Testis (tissue), 3 donors: ENCODE measurements around the gene TFAP2A. TPM values are rescaled to one million over a fixed set of nuclear protein-coding genes. Genes with fewer than 3 reads are reported as not detected.

Source experiments
- DNase-seq: peaks from one replicate; pipeline ENCODE4 v3.0.0-alpha.2; 2019
- H3K27ac ChIP-seq, 2 donors: fragments of 200-600 bp; sonication (generic); one replicate each; pipeline ENCODE4 v1.5.1; 2019
- H3K27me3 ChIP-seq: fragments of 200-600 bp; sonication (generic); one replicate; pipeline ENCODE4 v1.5.1; 2019
- H3K36me3 ChIP-seq: fragments of 200-600 bp; sonication (generic); one replicate; pipeline ENCODE4 v1.5.1; 2017; ENCODE audit warnings: low read depth; ENCODE audit errors: missing control alignments
- H3K4me1 ChIP-seq: fragments of 200-600 bp; sonication (generic); one replicate; pipeline ENCODE4 v1.5.1; 2019
- H3K4me3 ChIP-seq, 2 donors: fragments of 200-600 bp; sonication (generic); one replicate each; pipeline ENCODE4 v1.5.1; 2017 to 2019
- H3K9me3 ChIP-seq: fragments of 200-600 bp; sonication (generic); one replicate; pipeline ENCODE4 v1.5.1; 2017
- POLR2A ChIP-seq: fragments of 450-650 bp; IDR thresholded peaks from one replicate; pipeline ENCODE4 v1.6.1; 2017; ENCODE audit warnings: antibody characterized with exemption, mild to moderate bottlenecking, moderate library complexity
- WGBS, 2 donors: methylation state at CpG; one replicate each; pipeline ENCODE4 v1.1.5; 2018; 5-methylcytosine and 5-hydroxymethylcytosine counted together
- intact Hi-C: fragments of 100-400 bp; cut with DNase I; formaldehyde crosslinking; loops from one replicate; pipeline ENCODE4 v1.15.1; 2023; ENCODE audit warnings: low total_unique reads
- polyA plus RNA-seq: library from polyadenylated mRNA; stranded (reverse); fragments of 350-450 nt; fragmentation: Illumina TruSeq; extraction: RNeasy Lipid Tissue Mini Kit (QIAGEN cat#74804); gene quantifications from one replicate; pipeline ENCODE4 v1.2.3, GENCODE V29; 2014; ENCODE audit warnings: low read depth, low replicate concordance; ENCODE audit not compliant: insufficient read depth
- total RNA-seq, 2 donors: library from RNA; depleted of rRNA; stranded (reverse); fragments of >200 nt; gene quantifications; one replicate each; pipeline ENCODE4 v1.2.3, GENCODE V29; 2016
- TF ChIP-seq, protein P1 (sequence below), 3 experiments: fragments of 450-650 bp in 2 of 3; fragments of 200-600 bp in 1 of 3; sonication (generic) in 1 of 3; IDR thresholded peaks; one replicate each; pipeline ENCODE4 v1.5.1; 2016 to 2019; ENCODE audit warnings: antibody characterized with exemption in 3 of 3, mild to moderate bottlenecking in 2 of 3, moderate library complexity in 1 of 3

The TFAP2A gene
- total and polyA plus RNA-seq, 3 donors from 2014 or later = 2.7 to 4.8 (median 3.3) TPM

DNA sequence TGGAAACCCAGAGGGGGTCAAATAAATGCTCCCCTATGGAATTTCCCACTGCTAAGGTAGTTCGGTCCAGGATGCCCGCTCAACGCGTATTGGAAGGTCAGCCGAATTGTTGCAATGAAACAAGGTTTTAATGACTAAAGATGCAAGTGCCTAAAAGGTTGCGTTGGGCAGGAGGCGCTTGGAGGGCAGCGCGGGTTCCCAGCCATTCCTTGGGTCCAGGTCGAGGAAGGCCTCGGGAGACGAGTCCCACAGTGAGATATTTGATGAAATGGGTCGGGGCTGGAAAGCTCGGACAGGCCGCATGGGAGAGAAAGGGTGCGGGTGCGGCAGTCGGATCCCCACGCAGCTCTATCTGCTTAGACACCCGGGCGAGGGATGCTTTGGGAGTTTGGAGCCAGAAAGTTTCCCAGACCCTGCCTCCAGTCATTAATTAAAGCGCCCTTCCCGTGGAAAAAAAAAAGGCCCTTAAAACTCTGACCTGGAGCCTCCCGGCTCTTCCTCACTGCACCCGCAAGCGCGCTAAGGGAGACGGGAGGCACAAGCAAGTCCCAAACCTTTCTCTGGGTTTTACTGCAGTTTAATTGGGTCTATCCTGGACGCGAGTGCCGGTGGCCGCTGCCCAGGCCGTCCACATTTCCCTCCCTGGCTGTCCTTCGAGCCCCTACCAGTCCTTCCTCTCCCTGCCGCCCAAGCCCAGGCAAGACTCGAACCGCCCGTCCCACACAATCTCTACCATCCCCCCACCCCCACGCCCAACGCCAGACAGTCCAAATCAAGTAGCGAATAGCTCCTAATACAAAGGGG lies 24.2 kb downstream of the TFAP2A start:
- Histone ChIP-seq H3K9me3 (no peaks in the 10 kb centered on the region), H3K36me3 (no peaks in the 10 kb centered on the region), H3K27ac (no peak overlapping the region), H3K27me3 (no peaks in the 10 kb centered on the region), H3K4me3 (peak overlapping the region; percentile 20 to 30), H3K4me1 (no peaks in the 10 kb centered on the region)
- 2 to 3% methylated on average over 40 to 41 of the region's 41 CpGs for WGBS, 2 donors
- TF ChIP-seq POLR2A = no peak
- DNase-seq = no peak
- intact Hi-C loops = no loop called here

DNA sequence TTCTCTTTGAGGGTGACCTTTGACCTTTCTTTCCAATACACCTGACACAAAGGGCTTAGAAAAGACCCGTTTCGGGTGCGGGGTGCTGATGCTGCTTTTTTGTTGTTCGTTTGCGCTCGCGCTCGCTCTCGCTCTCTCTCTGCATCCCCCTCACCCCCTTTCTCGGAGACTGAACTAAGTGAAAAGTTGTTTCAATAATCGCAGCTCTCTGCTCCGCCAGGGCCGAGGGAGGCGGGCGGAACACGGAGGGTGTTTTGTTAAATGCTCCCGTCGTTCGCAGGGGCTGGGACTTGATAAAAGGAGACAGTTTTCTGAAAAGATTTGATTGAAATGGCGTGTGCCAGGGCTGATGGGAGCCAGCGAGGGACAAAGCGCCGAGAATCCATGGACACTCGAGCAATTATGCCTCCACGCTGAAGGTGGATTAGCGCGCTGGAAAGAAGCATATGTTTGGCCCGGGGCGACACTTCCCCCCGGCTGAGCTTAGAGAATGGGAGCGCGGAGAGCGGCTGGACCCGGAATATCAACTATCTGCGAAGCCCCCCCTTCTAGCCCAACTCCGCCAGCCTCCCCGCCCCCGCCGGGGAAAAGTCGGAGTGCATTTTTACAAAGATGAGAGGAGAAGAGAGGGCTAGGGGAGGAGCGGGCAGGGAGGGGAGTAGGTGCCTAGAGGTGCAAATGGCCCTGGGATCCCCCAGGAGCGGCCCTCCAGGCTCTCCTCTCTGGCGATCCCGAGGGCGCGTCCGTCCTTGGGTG lies 25.0 kb downstream of the TFAP2A start:
- 2 to 5% methylated on average over 35 to 47 of the region's 47 CpGs for WGBS, 2 donors
- intact Hi-C loops = no loop called here
- no peaks in the 10 kb centered on the region for H3K4me1 ChIP-seq
- no peaks in the 10 kb centered on the region for H3K36me3 ChIP-seq
- H3K4me3 ChIP-seq = peak overlapping the region; percentile 20 to 30
- TF ChIP-seq POLR2A = no peak
- TF ChIP-seq, protein P1, sequence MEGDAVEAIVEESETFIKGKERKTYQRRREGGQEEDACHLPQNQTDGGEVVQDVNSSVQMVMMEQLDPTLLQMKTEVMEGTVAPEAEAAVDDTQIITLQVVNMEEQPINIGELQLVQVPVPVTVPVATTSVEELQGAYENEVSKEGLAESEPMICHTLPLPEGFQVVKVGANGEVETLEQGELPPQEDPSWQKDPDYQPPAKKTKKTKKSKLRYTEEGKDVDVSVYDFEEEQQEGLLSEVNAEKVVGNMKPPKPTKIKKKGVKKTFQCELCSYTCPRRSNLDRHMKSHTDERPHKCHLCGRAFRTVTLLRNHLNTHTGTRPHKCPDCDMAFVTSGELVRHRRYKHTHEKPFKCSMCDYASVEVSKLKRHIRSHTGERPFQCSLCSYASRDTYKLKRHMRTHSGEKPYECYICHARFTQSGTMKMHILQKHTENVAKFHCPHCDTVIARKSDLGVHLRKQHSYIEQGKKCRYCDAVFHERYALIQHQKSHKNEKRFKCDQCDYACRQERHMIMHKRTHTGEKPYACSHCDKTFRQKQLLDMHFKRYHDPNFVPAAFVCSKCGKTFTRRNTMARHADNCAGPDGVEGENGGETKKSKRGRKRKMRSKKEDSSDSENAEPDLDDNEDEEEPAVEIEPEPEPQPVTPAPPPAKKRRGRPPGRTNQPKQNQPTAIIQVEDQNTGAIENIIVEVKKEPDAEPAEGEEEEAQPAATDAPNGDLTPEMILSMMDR (IDR thresholded peaks at IDR 0.05) = no peak
- H3K9me3 ChIP-seq = no peaks in the 10 kb centered on the region
- no peak overlapping the region for H3K27ac ChIP-seq
- peaks cover 2% of the 10 kb centered on the region for H3K27me3 ChIP-seq
- DNase-seq = no peak

DNA sequence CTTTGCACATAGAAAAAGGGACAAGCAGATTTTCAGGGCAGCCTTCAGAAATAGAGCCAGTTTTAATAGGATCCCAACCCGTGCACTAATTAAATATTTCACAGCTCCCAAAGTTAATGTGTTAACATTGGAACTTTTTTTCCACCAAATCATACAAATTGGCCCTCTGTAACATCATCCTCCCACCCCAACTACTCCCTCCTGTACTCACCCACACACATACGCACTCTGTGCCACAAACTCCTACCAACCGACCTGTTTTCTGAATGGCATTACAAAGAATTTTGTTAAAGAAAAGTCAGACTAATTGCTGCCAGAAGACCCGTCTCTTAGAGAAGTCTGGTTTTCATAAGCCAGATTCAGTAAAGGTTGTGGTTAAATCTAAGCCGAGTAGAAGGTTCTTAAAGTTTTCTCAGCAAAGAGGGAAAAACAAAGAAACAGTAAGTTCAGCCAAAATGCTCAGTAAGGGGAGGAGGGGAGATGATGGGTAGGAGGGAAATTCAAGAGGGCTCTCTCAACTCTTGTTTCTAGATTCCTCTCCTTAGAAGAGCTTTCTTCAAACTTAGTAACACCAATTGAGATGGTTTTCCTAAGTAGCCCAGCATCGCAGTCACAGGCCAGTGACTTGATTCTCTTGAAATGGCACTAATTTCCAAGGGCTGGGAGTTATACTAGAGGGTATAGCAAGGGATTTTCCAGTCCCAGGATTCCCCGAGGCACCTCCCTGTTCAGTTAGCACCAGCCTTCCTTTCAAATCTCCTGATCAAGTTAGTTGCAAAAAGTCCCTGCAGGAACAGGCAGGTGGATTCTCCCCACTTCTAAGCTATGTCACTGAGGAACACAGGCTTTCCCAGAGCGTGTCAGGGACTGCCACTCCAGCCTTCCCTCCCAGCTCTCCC lies 27.9 kb downstream of the TFAP2A start:
- H3K27ac ChIP-seq = no peak overlapping the region
- no peaks in the 10 kb centered on the region for H3K4me1 ChIP-seq
- H3K4me3 ChIP-seq = no peak overlapping the region
- intact Hi-C loops = no loop called here
- peaks cover 5% of the 10 kb centered on the region for H3K27me3 ChIP-seq
- no peaks in the 10 kb centered on the region for H3K9me3 ChIP-seq
- no peak for DNase-seq
- 26 to 30% methylated on average over 8 of the region's 8 CpGs for WGBS, 2 donors
- no peaks in the 10 kb centered on the region for H3K36me3 ChIP-seq
- no peak for TF ChIP-seq POLR2A
- TF ChIP-seq, protein P1 (IDR thresholded peaks at IDR 0.05) = no peak

DNA sequence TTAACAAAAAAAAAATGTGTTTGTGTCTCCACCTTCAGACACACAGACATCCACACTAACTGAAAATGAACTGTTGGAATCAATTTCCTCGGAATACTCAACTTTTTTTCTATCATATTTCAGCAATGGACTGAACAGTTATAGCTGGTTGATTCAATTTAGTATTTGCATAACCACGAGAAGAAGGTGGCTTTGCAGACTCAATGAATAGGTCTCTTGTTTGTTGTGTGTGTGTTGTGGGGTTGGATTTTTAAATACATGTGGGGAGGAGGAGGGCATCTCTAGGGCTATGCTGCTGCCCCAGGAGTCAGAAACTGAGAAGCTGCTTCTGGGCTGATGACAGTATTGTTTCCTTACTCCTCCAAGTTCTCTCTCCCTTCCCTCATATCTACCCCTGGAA lies 28.7 kb downstream of the TFAP2A start:
- no peaks in the 10 kb centered on the region for H3K9me3 ChIP-seq
- no peak for DNase-seq
- no peak for TF ChIP-seq POLR2A
- TF ChIP-seq, protein P1 (IDR thresholded peaks at IDR 0.05) = no peak
- H3K36me3 ChIP-seq = no peaks in the 10 kb centered on the region
- H3K27me3 ChIP-seq = peaks cover 5% of the 10 kb centered on the region
- intact Hi-C loops = no loop called here
- H3K4me1 ChIP-seq = no peaks in the 10 kb centered on the region
- H3K4me3 ChIP-seq = no peak overlapping the region
- no peak overlapping the region for H3K27ac ChIP-seq
- 11 to 14% methylated on average over 2 of the region's 2 CpGs for WGBS, 2 donors
